Activated CD4-positive, alpha-beta T cell treated with anti-CD3 and anti-CD28 coated beads, Interleukin-2, Interleukin-4, amounts not matched to agents 100 ng/mL and 50 ng/mL, durations not matched to agents 16 hours and 8 hours (primary cell): ENCODE data around the gene ARF3.

Experiments used
- DNase-seq: peaks from one replicate; pipeline ENCODE4 v3.0.0-alpha.2; 2020; ENCODE audit warnings: low spot score

The ARF3 gene

GRCh38 chr12:48981757-48982157 is 24.5 kb upstream of the ARF3 start:
- no peak for DNase-seq

- no peak for DNase-seq
Observed at GRCh38 chr12:48980953-48981756, 23.9 kb upstream of the ARF3 start.

GRCh38 chr12:48980389-48980952 is 23.2 kb upstream of the ARF3 start:
- DNase-seq: no peak

- DNase-seq: no peak
Observed at GRCh38 chr12:48979602-48980388, 22.5 kb upstream of the ARF3 start.

GRCh38 chr12:48978741-48979601 is 21.7 kb upstream of the ARF3 start:
- no peak for DNase-seq

GRCh38 chr12:48978291-48978740 is 21.0 kb upstream of the ARF3 start, which contains the start of gene WNT1:
WNT1 (plus strand) TSS chr12:48978322; CDS start chr12:48978651, 329 bp downstream.
- no peak for DNase-seq

- DNase-seq: peak; percentile 75
Observed at GRCh38 chr12:48977290-48978281, 20.3 kb upstream of the ARF3 start.

GRCh38 chr12:48973941-48974673 is 16.8 kb upstream of the ARF3 start:
- DNase-seq: no peak

GRCh38 chr12:48973531-48973930 is 16.2 kb upstream of the ARF3 start:
- no peak for DNase-seq

- DNase-seq: no peak
Observed at GRCh38 chr12:48972952-48973483, 15.7 kb upstream of the ARF3 start.

- peak; percentile 25 for DNase-seq
Observed at GRCh38 chr12:48972213-48972951, 15.1 kb upstream of the ARF3 start.

- no peak for DNase-seq
Observed at GRCh38 chr12:48970702-48971334, 13.5 kb upstream of the ARF3 start.

GRCh38 chr12:48969833-48970701 is 12.8 kb upstream of the ARF3 start:
- no peak for DNase-seq

- no peak for DNase-seq
Observed at GRCh38 chr12:48969160-48969771, 12.0 kb upstream of the ARF3 start.

- no peak for DNase-seq
Observed at GRCh38 chr12:48968467-48968866, 11.2 kb upstream of the ARF3 start.

GRCh38 chr12:48967991-48968390 is 10.7 kb upstream of the ARF3 start:
- no peak for DNase-seq
